DMS153 treated with DMSO at 0.1 percent for 48 hours (cell line): ENCODE data around the gene FBXO7.
A peak's percentile ranks its signal among the peaks of the same experiment; 100 is the strongest.
"Not testable (repeated sequence)": the region's sequence is repeated elsewhere in the genome, so short reads cannot be mapped to it uniquely, and the experiment has no call there.

Source experiments
- DNase-seq: peaks from one replicate; lab custom pipeline; 2025; ENCODE audit not compliant: unreplicated experiment; lab: John Stamatoyannopoulos, UW

Gene FBXO7

DNA sequence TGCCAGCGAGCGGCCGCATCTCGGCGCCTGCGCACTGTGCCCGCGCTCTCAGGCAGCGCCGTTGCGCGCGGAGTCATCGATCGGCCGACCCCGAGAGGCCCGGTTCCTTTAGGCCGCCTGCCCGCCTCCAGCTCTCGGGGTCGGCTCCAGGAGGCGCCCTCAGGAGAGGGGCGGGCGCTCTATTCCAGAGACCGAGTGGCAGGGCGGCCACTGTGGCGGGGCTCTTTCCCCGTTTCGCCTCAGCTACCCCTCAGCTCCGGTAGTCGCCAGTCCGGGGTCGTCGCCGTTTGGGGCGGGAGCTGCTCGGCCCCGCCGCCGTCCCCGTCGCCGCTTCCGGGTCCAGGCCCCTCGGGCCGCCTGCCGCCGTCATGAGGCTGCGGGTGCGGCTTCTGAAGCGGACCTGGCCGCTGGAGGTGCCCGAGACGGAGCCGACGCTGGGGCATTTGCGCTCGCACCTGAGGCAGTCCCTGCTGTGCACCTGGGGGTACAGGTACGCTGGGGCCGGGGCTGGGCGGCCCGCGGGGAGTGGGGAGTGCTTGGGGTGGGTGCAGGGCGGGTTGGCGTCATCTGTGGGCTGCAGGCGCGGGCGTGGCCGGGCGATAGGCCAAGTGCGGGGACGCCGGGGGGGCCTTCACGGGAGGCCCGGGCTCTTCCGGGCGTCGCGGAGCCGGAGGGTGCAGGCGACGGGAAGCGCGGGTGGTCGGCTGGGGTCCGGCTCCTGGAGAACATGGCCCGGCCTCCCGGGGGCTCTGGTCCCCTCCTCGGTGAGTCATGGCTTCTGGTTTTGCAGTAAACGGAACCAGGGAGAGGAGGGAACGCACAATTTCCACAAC is at the start of gene FBXO7:
FBXO7 (plus strand) TSS at position 177 of the 833 bp plus-strand sequence; CDS start at position 369, 192 bp downstream.
- DNase-seq, result peak; percentile 79

DNA sequence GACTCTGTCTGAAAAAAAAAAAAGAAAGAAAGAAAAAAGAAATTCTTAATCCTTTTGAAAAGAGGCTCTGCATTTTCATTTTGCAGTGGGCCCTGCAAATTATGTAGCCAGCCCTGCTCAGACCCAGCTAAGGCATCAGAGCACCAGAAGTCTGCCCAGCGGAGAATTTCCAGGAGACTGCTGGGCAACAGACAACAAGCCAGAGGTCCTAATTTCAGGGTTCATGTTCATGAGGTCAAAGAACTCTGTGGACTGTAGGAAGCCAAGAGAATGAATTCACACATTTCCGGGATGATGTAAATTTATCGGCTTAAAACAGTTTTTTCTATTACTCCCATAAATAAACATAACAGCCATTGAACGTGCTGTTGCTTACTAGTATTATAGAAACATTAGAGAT is 47.7 kb upstream of the FBXO7 start:
- no peak for DNase-seq

DNA sequence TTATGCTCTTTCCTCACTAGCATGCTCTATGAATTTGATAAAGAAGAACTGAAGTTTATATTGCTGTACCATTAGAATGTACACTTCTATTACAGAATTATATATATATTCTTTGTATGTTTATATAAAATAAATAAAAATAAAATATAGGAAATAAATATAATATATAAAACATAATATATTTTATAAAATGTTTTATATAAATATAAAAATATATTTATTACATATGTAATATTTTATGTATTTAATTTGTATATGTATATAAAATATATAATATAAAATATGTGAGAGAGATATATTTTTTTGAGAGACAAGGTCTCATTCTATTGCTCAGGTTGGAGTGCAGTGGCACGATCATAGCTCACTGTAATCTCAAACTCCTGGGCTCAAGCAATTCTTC is 44.3 kb upstream of the FBXO7 start:
- no peak for DNase-seq

DNA sequence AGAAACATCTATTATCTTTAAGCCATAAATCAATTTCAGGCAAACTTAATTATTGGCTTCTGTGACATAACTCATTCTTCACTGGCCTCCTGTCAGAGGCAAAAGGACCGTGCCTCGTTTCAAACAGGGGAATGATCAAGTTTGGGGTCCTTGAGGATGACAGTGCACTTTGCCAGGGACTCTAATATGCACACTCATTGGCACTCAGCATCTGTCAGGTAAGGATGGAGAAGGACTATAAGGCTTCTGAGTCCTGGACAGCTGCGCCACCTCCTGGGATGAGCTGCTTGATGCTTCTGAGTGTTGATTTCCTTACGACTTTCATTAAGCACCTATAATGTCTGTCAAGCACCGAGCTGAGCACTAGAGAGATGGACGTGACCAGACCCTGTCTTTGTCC is 30.5 kb upstream of the FBXO7 start:
- DNase-seq, result peak; percentile 4

DNA sequence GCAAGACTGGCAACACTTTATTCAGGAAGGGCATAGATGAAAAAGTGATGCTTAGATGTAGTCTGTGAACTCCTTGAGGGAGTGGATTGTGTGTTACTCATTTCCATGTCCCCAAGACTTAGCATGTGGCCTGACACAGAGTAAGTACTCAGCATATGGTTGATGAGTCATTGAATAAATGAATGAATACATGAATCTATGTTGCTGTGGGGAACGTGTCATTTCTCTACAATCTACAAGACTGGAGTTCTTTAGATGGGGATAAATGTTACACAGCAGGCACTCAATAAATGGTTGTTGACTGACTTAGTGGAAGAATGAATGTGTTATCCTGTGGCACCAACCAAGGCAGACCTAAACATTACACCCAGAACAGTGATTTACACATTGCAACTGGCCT is 28.3 kb upstream of the FBXO7 start:
- DNase-seq, result no peak

DNA sequence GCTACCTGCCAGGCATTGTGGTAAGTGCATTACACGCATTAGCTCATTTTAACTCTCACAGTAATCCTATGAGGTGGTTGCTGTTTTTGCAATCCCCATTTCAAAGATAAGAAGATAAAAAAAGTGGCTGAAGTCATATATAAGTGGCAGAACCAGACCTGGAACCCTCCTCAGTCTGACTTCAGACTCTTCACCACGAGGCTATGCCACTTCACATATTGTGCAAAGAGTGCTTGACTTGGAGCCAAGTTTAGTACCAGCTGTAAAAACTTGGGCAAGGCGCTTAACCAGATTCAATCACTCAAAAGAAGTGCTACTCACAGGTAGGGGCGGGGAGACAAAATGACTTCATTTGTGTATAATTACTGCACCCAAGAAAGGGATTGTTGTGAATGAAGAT is 25.6 kb upstream of the FBXO7 start:
- no peak for DNase-seq

DNA sequence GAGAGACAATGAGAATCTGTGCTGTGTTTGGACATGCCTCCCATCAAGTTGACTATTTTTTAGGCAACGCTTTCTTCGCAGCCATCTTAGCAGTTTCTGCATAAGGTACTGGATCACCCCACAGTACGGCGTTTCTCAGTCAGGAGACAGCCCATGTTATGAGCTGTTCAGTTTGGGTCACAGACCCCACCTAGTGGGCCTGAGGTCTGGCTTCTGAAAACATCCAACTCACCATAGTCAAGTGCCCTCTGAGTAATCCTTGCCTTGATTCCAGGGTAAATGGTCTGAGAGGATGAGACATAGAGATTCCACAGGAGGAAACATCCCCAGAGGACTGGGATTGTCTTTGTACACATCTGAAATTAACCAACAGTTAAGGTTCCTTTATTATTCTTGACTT is 17.6 kb upstream of the FBXO7 start:
- DNase-seq, result no peak

DNA sequence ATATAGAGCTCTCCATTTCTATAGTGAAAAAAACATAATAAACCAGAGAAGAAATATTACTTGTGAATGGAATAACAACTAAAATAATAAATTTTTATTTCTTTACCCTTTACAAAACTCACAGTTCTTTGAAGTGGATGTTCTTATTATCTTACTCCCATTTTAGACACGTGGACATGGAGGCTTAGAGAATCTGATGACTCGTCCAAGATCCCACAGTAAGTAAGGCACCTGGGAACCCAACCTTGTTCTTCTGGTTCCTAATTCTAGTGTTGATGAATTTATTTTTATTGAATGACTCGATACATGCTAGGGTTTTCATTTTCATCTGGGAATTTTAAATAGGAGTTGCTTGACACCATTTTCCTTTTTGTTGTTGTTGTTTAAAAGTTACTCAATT is 12.2 kb upstream of the FBXO7 start:
- no peak for DNase-seq

DNA sequence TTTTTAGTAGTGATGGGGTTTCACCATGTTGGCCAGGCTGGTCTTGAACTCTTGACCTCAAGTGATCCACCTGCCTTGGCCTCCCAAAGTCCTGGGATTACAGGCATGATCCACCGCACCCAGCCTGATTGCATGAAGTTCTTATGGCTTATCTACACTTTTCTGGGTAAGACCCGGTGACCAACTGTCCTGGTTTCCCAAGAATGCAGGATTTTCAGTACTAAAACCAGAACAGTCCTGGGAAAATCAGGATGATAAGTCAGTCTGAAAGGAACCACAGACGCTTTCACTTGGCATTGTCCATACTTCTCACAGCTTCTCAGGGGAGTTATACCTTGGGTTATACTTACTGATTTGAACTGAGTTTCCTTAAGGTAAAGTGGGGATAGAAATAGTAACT is 8.9 kb upstream of the FBXO7 start:
- DNase-seq, result no peak

DNA sequence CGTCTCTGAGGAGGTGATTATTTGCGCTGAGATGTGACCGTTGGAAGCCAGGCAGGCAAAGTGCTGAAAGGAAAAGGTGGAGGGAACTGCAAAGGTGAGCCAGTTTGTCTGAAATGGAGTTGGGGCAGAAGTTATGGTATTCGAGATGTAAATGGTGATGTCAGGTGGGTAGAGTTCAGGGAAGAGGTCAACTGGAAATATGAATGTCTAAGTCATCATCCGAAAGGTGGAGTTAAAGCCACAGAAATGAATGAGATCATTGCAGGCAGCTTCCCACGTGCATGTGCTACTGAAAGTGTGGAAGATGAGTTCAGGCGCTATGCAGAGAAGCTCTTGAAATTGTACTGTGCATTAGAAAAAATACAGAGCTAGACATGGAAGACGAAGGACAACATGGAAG is 8.1 kb upstream of the FBXO7 start:
- no peak for DNase-seq

DNA sequence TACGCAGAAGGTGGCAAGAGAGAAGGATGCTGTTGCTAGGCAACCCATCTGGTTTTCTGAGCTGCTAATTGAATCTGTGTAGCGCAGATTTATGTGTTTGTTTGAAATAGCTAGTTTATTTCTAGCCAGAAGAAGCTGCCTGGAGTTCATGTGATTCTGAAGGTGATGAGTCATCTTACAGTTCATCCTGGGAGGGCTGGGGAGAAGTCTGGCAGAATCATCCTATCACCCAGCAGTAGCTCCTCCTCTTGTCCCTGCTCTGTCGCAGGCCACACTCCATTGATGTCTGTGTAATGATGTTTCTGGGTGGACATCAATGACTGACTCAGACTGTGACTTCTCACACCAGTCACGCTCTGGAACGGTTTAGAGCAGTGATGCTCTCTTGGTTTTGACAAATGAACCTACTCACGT is 4.8 kb upstream of the FBXO7 start:
- no peak for DNase-seq

DNA sequence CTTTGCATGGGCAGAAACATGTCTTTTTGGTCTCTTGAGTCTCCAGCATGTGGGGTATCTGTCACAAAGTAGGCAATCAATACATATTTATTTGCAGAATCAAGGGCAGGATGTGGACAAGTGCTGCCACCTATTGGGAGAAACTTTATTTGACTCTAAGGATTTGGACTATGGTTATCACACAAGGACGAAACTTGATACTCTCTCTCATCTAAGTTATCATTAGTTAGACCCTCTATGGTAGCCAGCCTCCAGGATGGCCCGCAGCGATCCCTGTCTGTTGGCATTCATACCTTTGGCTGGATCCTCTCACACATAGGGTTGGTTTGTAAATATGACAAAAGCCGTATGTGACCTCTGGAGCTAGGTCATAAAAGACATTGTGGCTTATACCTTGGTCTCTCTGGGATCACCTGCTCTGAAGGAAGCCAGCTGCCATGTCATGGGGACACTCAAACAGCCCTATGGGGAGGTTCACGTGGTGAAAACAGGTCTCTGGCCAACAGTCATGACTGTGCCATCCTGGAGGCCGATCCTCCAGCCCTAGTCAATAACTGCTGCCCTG is 1.1 kb upstream of the FBXO7 start:
- DNase-seq, result peak; percentile 66

DNA sequence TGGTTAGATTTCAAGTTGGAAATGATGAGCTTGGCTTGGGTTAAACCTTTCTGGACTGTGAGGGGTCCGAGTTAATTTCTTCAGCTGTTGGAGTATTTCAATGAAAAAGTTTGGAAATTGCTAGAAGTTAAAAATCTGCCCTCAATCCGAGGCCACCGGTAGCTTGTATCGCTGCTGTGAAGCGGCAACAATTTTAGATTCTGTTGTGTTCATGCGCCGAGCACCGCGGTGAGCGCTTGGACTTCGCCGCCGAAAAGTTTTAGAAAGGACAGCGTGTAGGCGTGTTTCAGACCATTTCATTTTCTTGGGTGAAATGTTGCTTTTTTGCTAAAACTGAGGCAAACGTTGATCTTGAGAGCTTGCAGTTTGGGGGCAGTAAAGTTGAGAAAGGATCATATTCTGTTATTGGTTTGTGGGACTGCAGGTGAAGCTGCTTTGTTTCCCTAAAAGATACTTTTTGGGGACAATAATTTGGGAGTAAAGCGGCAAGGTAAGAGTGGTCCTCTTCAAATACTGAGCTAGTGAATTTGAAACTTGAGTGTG is 928 bp downstream of the FBXO7 start:
- DNase-seq, result no peak

DNA sequence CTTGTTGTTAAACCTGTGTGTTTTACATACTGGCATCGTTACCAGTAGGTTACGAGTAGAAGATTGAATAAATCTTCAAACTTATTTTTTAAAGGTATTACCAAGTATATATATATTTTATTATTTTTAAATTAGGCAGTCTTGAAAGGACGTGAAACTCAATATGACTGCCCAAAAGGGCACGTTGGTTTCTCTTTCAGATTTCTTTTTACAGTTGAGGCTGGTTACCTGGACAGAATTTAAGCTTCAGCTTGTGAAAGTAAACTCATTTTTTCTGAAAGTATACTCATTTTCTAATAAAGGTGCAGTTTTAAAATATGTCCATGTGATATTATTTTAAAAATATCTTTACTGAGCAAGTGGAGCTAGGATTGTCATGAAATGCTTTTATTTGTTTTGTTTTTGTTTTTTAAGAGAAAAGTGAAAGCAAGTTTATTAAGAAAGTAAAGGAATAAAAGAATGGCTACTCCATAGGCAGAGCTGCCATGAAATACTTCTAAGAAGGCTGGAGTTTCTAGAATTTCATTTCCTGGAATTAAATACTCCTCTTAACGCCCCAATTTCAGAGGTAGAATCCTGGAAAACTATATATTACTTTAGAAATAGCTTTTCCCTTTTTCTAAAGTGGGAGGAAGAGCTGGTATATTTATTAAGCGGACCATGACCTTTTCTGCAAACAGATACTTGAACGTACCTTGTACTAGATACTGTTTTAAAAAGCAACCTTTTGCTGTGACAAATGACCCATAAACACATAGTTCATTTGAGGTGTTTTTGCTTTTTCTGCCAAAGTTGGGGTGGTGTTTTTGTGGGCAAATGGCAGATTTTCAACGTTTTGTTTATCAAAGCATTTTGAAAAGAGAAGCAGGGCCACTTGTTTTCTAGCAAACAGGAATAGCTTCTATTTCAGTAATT is 1.9 kb downstream of the FBXO7 start:
- no peak for DNase-seq

DNA sequence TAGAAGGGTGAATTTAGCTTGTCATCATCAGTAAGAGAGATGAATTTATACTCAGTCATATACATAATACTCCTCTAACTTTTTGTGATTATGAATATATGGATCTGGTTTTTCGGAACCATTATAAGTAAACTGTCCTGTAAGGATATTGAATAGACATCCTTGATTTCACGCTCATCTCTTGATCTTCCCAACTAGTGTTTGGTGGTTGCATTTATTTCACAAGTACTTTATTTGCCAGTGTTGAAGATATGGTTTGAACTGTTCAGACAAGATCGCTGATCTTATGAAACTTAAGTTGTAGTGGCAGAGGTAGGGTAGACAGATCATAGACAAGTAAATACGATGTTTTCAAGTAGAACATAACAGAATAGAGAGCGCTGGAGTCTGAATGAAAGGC is 3.0 kb downstream of the FBXO7 start:
- no peak for DNase-seq

DNA sequence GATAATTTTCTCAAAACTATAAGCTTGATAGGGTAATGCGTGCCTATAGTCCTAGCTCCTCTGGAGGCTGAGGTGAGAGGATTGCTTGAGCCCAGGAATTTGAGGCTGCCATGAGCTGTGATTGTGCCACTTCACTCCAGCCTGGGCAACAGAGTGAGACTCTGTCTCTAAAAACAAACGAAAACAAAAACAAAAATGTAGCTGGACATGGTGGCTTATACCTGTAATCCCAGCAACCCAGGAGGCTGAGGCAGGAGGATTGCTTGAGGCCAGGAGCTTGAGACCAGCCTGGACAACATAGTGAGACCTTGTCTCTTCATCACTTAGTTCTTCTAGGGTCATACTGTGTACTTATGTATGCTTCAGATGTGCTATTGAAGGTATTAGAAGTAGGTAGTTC is 3.9 kb downstream of the FBXO7 start:
- not testable (repeated sequence) for DNase-seq

DNA sequence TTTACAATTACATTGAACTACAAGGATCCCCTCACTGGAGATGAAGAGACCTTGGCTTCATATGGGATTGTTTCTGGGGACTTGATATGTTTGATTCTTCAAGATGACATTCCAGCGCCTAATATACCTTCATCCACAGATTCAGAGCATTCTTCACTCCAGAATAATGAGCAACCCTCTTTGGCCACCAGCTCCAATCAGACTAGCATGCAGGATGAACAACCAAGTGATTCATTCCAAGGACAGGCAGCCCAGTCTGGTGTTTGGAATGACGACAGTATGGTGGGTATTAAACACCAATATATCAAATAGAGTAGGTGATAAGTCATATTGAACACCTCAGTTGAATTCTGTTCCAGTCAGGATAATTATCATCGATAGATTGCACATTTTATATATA is 4.4 kb downstream of the FBXO7 start:
- DNase-seq, result no peak

DNA sequence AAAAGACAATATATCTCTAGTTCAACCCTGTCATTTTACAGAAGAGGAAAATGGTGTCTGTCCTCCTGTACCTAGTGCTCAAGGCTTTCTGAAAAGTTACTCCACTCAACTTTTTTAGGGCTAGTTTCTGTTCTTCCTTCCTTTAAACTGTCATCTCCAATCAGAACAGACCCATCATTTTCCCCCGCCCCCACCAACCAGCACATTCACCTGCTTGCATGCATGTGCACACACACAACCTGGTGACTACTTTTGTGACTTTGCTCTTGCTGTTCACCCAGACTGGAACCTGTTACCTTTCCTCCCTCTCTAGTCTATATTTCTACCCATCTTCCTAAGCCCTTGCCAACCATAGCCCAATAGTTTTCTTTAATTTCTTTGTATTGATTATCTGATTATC is 5.6 kb downstream of the FBXO7 start:
- no peak for DNase-seq

DNA sequence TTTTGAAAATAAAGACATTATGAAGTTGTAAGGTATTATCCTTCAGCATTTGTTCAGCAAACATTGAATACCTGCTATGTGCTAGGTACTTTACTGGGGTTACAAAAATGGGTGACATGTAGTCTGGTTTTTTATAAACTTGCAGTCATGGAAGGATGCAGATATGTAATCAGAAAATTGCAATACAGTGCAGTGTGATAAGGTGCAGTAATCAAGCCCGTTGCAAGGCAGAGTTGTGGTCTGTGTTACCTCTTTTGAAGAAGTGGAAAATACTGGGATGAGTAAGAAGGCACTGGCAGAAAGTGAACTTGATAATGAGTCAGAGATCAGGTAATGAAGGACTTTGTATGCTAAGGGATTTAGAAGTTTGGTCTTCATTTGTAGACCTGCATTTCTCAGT is 8.1 kb downstream of the FBXO7 start:
- no peak for DNase-seq

DNA sequence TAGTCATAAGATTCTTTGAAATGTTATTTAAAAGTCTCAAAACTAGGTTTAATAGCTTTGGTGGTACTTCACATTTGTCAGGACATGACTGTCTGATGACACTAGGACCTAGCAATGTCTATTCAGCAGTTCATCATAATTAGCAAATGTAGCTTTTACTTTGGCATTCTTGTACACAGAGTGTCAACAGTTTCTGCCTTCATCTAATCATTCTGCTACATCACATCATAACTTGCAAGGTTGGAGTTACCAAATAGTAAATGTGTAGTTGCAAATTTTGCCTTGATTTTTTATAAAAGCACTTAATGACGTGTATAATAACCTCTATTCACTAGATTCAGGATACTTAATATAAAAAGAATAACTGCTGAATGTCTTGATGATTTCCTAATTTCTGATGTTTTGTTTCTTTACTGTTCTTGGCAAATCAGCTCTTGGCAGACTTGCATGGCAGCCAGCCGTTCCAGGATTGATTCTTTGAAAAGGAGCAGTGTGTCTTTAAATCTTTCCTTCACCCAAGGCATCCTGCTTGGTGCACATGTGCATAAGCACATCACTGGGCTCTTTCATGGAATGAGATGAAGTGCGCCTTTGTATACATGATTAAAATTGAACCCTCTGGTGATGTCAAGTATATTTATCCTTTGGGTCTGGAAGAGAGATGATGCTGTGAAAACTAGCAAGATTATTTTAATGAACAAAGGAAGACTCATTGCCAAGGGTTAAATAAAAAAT is 12.2 kb downstream of the FBXO7 start:
- DNase-seq, result no peak

DNA sequence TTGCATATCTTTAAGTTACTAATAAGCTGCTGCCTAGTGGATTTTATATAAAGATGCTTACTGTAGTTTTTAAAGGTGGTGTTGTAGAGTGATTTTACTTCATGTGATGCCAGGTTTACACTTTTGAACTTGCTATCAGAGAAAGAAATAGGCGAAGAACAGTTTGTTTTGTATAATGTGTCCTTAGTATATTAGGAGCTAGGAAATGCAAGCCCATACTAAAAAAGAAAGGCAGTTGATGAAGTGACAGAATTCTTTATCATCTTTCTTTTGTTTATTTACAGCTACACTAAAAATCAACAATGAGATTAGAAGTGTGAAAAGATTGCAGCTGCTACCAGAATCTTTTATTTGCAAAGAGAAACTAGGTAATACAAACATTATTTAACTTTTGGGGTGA is 12.8 kb downstream of the FBXO7 start:
- no peak for DNase-seq
